ENCODE measurements around the gene CDC14A. TPM values are rescaled to one million over a fixed set of nuclear protein-coding genes. Genes with fewer than 3 reads are reported as not detected.

CDC14A gene
- total and polyA plus RNA-seq, 2 of the 8 experiments (the other 6 are each of a cell fraction or from before 2014, with no cell fraction given) = 3.2 to 8.9 TPM

DNA sequence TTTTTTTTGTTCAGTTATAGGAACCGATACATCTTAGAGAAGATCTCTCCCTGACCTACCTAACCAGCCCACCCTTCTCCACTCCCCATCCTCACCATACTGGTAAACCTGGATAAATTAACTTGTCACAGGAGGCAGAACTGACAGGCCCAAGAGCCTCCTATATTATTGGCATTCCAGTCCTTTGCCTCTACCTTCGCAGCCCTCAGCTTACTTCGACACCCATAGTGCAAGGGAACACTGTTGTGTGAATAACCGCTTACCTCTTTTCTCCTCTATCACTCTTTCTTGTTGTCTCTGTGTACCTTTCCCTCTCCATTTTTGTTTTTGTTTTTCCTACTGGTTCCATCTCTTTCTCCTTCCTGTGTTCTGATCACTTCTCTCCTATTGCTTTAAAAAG is 58.7 kb downstream of the CDC14A start (continued):
- TF ChIP-seq, protein P1, sequence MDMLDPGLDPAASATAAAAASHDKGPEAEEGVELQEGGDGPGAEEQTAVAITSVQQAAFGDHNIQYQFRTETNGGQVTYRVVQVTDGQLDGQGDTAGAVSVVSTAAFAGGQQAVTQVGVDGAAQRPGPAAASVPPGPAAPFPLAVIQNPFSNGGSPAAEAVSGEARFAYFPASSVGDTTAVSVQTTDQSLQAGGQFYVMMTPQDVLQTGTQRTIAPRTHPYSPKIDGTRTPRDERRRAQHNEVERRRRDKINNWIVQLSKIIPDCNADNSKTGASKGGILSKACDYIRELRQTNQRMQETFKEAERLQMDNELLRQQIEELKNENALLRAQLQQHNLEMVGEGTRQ (IDR thresholded peaks at IDR 0.05; ENCODE audit: low read length) = no peak

All from H1 (cell line).